HG03039 (cell line): ENCODE data around the gene KIF3C.
A peak's percentile ranks its signal among the peaks of the same experiment; 100 is the strongest.
"Not testable (repeated sequence)": the region's sequence is repeated elsewhere in the genome, so short reads cannot be mapped to it uniquely, and the experiment has no call there.

ENCODE experiments used
- ATAC-seq: cut with Tn5 transposase; IDR thresholded peaks from one replicate; pipeline ENCODE4 v1.9.1; 2021; ENCODE audit warnings: mild to moderate bottlenecking, moderate library complexity; ENCODE audit not compliant: unreplicated experiment

KIF3C gene

GRCh38 chr2:25982273-25982967 lies at the start of gene KIF3C:
Gene KIF3C, minus strand, starts transcription at chr2:25982497. Its CDS starts 580 bp downstream, at chr2:25981917.
- ATAC-seq, result peak; percentile 53

DNA sequence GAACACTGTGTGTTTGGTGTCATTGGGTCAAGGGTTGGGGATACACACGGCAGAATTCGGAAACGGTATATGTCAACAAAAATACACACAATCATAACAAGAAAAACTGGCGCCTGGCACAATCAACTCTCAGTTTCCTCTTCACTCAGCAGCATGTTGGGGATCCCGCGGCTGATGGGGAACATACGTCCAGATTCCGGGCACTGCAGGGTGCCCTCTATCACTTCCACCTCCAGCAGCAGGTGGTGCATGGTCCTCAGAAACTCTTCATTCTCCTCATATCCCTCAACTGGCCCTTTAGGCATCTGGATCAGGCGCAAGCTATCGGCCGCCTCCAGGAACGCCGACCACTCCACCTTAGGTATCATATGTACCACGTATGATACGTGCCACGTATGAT lies 45.8 kb upstream of the KIF3C start:
- ATAC-seq, result not testable (repeated sequence)

DNA sequence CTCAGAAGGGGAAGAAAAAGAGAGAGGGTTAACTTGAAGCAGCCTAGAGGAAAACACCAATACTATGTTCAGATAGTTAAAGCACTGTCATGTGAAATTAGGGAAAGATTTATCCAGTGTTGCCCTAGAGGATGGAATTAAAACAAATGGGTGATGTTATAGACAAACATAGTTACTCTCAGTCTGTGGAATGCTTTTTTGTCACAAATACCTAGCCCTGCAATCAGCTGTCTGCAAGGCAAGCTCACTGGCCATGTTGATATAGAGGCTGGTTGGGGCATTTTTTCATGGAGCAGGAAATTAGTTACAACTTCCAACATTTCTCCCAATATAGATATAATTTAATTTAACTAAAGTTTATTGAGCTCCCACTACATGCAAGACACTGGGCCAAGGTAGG lies 43.2 kb upstream of the KIF3C start:
- ATAC-seq, result no peak

DNA sequence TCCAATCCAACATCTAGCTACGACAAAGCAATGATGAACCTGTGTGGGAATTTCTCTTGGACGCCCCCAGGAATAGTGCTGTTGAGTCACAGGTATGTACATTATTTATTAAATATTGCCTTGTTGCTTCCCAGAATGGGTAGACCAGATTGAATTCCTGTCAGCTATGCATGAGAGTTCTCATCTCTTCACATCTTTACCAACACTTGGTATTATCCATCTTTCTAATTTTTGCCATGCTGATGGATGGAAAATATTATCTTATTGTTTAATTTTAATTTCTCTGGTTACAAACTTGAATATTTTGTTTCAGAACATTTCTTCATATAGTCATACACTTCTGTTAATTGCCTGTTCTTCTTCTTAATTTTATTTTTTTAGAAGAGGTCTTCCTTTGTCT lies 42.0 kb upstream of the KIF3C start:
- no peak for ATAC-seq

DNA sequence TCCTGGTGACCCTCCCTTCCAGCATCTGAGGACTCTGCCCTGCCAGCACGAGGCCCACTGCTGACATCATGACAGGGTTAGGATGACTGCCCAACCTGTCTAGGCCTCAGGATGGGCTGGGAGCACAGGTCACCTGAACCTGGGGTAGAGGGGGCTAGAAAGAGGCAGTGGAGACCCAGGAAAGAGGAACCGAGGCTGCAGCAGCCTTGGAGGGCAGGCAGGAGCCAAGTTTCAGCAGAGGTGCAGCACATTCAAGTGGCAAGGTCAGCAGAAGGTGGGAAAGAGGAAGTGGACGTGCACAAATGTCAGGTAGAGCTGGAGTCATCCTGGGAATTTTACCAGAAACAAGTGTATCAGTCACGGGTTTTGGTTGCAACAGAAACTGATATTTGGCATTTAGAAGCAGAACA lies 37.9 kb upstream of the KIF3C start:
- ATAC-seq, result no peak

DNA sequence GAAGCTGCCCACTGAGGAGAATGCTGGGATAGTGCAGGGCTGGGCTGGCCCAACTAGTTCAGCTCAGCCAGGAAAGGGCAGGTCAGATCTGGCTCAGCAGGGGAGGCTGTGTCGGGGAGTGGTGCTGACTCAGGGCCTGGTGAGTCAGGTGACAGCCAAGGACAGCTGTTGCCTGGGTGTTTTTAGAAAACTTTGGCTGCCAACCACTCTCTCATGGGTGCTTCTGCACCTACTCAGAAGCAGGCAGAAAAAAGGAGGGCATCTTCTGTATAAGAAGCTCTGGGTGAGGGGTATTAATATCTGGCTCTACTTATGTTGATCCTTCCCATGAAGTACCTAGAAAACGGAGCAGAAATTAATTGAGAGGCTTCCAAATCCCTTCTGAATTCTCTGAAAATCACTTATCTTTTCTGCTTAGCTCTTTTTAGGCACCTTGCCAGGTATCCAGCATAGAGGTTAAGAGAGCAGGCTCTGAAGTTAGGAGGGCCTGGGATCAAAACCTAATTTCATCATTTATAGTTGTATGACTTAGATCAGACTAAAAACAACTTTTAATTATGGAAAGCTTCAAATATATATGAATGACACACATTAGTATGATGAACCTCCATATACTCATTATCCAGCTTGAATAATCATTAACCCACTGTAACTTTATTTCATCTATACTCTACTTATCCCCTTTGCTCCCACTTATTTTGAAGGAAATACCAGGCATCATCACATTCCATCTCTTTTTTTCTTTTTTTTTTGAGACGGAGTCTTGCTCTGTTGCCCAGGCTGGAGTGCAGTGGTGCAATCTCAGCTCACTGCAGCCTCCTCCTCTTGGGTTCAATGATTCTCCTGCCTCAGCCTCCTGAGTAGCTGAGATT lies 36.1 kb upstream of the KIF3C start:
- no peak for ATAC-seq

GRCh38 chr2:26017464-26018183 lies 35.3 kb upstream of the KIF3C start:
- ATAC-seq, result no peak

DNA sequence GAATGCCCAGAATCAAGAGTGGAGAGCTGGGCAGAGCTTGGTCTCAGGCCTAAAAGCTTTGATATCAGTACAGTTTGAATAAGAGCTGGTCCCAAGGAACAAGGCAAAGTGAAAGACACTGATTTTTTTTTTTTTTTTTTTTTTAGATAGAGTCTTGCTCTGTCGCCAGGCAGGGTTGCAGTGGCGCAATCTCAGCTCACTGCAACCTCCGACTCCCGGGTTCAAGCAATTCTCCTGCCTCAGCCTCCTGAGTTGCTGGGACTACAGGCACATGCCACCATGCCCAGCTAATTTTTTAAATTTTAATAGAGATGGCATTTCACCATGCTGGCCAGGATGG lies 34.4 kb upstream of the KIF3C start:
- not testable (repeated sequence) for ATAC-seq

DNA sequence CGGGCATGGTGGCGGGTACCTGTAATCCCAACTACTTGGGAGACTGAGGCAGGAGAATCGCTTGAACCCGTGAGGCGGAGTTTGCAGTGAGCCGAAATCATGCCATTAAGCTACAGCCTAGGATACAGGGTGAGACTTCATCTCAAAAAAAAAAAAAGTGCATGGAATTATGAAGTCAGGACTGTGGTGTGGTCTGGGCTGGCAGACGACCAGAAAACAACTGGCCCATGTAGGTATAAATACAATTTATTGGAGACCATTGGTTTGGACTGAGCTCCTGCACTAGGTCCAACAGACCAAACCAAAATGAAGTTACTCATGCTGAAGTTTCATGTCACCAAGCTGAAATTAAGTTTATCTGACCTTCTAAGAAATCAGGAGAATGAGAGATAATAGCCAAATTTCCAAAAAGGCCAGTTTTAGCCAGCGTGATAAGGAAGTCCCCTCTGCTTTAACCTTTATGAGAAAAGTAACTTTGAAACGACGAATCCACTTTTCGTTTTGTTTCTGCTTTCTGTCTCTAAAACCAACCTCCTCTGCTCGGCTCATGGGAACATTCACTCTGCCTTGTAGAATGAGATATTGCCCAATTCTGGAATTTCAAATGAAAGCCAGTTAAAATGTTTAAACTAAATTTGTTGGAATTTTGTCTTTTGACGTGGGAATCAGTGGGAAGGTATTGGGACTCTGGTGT lies 33.9 kb upstream of the KIF3C start:
- ATAC-seq, result no peak

GRCh38 chr2:26013668-26014067 lies 31.4 kb upstream of the KIF3C start:
- ATAC-seq, result no peak

DNA sequence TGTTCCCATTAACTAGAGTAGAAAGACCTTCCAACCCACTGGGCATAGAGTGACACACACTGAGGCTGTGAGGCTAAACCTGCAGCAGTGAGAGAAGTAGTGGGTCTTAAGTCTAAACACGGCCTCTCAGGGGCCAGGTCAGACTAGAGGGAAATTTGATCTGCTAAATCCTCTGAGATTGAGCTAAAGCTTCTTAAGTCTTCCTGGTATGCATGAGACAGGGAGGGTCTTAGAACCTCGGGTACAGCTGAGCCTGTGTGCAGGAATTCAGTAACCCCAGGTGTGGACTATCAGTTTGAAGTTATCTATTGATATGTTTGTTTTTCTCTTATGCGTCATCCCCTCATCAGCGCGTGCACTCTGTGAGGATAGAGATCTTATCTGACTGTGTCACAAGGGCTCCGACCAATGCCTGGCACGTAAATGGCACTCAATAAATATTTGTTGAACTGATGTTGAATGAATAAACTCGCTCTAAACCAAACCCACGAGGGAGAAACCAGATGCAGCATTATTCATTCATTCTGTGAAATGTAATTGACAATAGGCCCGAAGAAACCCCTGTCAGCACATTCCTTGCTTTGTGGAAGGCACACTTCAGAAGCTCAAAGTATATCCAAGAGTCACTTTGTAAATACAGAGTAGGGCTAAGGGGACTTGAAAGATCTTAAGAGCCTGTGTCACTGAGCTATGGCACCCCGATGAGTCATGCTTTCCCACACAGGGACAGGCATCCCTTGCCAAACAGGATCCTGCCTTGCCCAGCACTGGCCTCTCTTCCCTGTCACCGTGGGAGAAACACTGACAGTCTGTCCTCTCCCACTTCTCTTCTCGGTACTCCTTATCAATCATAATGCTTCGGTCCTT lies 29.9 kb upstream of the KIF3C start:
- no peak for ATAC-seq

DNA sequence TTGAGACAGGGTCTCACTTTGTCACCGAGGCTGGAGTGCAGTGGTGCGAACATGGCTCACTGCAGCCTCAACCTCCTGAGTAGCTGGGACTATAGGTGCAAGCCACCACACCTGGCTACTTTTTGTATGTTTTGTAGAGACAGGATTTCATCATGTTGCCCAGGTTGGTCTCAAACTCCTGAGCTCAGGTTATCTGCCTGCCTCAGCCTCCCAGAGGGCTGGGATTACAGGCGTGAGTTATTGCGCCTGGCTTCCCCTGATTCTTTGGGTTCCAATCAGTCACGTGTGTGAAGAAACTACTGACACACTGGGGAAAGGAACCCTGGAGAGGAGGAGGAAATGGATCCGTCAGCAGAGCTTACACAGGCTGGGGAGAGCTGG lies 29.3 kb upstream of the KIF3C start:
- no peak for ATAC-seq

DNA sequence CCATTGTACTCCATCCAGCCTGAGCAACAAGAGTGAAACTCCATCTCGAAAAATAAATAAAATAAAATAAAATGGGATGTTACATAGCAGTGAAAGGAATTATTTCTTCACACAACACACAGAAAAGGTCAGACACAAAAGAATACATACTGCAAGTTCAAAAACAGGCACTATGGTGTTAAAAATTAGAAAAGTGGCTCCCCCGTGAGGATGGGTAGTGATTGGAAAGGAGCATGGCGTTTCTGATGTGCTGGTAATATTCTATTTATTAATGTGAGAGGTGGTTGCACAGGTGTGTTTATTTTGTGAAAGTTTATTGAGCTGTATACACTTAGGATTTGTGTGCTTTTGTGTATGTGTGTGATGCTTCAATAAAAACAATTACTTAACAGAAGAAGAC lies 28.6 kb upstream of the KIF3C start:
- no peak for ATAC-seq

GRCh38 chr2:26009567-26009963 lies 27.3 kb upstream of the KIF3C start:
- ATAC-seq, result no peak

GRCh38 chr2:26008851-26009566 lies 26.7 kb upstream of the KIF3C start:
- no peak for ATAC-seq

DNA sequence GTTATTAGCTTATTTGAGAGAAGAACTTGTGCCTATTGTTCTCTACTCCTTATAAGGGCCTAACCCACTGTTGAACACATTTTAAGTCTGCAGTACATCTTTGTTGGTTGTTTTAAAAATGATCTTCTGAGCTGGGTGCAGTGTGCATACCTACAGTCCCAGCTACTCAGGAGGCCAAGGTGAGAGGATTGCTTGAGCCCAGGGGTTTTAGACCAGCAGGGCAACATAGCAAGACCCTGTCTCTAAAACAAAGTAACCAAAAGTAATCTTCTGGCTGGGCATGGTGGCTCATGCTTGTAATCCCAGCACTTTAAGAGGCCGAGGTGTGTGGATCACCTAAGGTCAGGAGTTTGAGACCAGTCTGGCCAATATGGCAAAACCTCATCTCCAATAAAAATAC lies 25.8 kb upstream of the KIF3C start:
- no peak for ATAC-seq

GRCh38 chr2:26002632-26003310 lies 20.5 kb upstream of the KIF3C start:
- no peak for ATAC-seq

GRCh38 chr2:26001743-26002351 lies 19.6 kb upstream of the KIF3C start:
- ATAC-seq, result no peak
